ENCODE measurements around the gene DIO3. TPM values are rescaled to one million over a fixed set of nuclear protein-coding genes. Genes with fewer than 3 reads are reported as not detected.
"Not testable (repeated sequence)": the region's sequence is repeated elsewhere in the genome, so short reads cannot be mapped to it uniquely, and the experiment has no call there.

Gene DIO3
- polyA plus RNA-seq, 2 donors: 0.20 to 0.64 TPM

GRCh38 chr14:101550202-101550912 lies 10.9 kb upstream of the DIO3 start:
- H3K4me3 ChIP-seq (ENCODE audit: low read depth in 1 of 2, low read length in 2 of 2); H3K4me1 ChIP-seq (ENCODE audit: control insufficient read depth in 2 of 2, insufficient read depth in 2 of 2, low read length in 1 of 2); H3K27ac ChIP-seq (ENCODE audit: low read depth in 2 of 2, low read length in 1 of 2); H3K9me3 ChIP-seq (ENCODE audit: control insufficient read depth in 2 of 2, insufficient read depth in 1 of 2, low read depth in 1 of 2, low read length in 1 of 2); H3K27me3 ChIP-seq (ENCODE audit: control insufficient read depth in 1 of 2, insufficient read depth in 2 of 2, low read length in 2 of 2); H3K36me3 ChIP-seq (ENCODE audit: control insufficient read depth in 2 of 2, insufficient read depth in 2 of 2, low read length in 1 of 2): not testable (repeated sequence)
- 84 to 91% methylated on average over 5 of the region's 5 CpGs for WGBS, 2 donors

DNA sequence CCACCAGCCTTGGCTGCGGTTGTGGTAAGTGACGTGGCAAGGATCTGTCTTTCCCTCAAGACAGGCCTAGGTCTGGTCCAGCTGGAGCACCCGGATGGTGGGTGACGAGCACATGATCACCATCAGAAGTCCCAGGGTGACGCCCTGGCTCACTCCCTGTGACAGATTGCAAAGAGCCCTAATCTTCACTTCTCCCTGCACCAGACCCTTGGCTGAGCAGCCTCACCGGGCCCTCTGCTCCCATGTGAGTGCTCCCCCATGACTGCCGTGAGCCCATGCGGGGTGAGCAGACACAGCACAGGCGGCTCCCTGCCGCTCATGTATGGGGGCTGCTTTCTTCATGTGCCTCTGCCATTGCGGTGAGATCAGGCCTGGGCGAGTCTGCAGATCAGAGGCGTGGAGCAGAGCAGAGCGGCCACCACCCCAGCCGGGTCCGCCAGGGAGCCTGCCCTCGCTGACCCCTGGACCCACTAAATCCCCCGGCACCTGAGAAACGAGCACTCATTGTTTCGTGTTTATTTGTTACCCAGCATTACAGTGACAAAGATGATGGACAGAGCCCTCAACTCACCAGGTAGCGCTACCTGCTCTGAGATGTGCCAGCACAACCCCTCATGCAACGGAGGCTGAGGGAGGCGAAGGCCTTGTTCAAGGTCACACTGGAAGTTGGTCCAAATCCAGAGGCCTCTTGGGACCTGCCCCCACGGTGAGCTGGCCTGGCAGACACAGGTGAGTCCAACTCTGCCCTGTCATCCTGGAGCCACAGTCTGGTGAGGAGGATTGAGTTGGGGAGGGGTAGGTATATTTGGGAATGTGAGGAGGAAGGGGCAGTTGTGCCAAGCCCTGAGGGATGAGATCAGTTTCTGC lies 9.3 kb upstream of the DIO3 start:
- H3K27me3 ChIP-seq (ENCODE audit: control insufficient read depth in 1 of 2, insufficient read depth in 2 of 2, low read length in 2 of 2): no peaks in the 10 kb centered on the region
- WGBS, 2 donors: 78 to 82% methylated on average over 24 of the region's 24 CpGs
- H3K4me3 ChIP-seq (ENCODE audit: low read depth in 1 of 2, low read length in 2 of 2): no peak overlapping the region
- H3K9me3 ChIP-seq (ENCODE audit: control insufficient read depth in 2 of 2, insufficient read depth in 1 of 2, low read depth in 1 of 2, low read length in 1 of 2): peaks cover 0 to 2% of the 10 kb centered on the region in 2 donors
- H3K27ac ChIP-seq (ENCODE audit: low read depth in 2 of 2, low read length in 1 of 2): no peak overlapping the region
- no peaks in the 10 kb centered on the region for H3K36me3 ChIP-seq (ENCODE audit: control insufficient read depth in 2 of 2, insufficient read depth in 2 of 2, low read length in 1 of 2)
- H3K4me1 ChIP-seq (ENCODE audit: control insufficient read depth in 2 of 2, insufficient read depth in 2 of 2, low read length in 1 of 2): peaks cover 0 to 8% of the 10 kb centered on the region in 2 donors

DNA sequence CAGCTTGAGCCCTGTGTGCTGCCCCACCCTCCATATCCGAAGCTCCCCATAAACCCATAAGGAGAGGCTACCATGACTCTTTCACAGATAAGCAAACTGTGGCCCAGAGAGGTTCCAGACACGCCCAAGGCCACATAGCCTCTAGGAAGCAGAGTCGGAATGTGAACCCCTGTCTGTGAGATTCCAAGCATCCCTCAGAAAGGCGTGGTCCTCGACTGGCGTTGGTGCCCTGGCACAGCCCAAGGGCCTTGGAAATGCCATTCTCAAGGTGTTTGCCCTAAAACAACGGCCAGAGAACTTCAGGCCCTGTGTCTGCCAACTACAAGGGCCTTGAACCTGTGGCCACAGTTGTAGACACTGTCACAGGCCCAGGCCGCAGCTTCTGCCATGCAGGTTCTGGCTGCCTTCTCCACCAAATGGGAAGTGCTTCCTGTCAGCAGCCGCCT lies 8.5 kb upstream of the DIO3 start:
- 54 to 68% methylated on average over 9 of the region's 9 CpGs for WGBS, 2 donors
- Histone ChIP-seq H3K36me3 (ENCODE audit: control insufficient read depth in 2 of 2, insufficient read depth in 2 of 2, low read length in 1 of 2) (no peaks in the 10 kb centered on the region), H3K4me3 (ENCODE audit: low read depth in 1 of 2, low read length in 2 of 2) (no peak overlapping the region), H3K27me3 (ENCODE audit: control insufficient read depth in 1 of 2, insufficient read depth in 2 of 2, low read length in 2 of 2) (peaks cover 0 to under 1% of the 10 kb centered on the region in 2 donors), H3K9me3 (ENCODE audit: control insufficient read depth in 2 of 2, insufficient read depth in 1 of 2, low read depth in 1 of 2, low read length in 1 of 2) (peaks cover 0 to 2% of the 10 kb centered on the region in 2 donors), H3K4me1 (ENCODE audit: control insufficient read depth in 2 of 2, insufficient read depth in 2 of 2, low read length in 1 of 2) (peaks cover 0 to 14% of the 10 kb centered on the region in 2 donors), H3K27ac (ENCODE audit: low read depth in 2 of 2, low read length in 1 of 2) (no peak overlapping the region)

DNA sequence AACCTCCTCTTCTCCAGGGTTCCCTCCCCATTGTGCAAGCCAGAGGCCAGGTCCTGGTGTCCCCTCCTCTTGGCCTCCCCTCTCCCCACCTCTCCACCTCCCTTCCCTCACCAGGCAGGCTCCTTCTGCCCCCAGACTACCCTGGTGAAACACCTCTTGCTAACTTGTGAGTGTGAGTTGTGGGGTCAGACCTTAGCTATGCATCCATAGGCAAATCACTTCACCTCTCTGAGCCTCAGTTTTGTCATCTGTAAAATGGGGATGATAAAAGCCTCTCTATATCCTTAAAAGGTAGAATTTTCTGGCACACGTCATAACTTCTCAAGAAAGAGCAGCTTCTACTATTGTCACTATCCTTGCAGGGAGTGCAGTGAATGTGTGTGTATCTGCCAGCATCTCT lies 7.9 kb upstream of the DIO3 start:
- no peak overlapping the region for H3K4me3 ChIP-seq (ENCODE audit: low read depth in 1 of 2, low read length in 2 of 2)
- H3K9me3 ChIP-seq (ENCODE audit: control insufficient read depth in 2 of 2, insufficient read depth in 1 of 2, low read depth in 1 of 2, low read length in 1 of 2): peaks cover 0 to 2% of the 10 kb centered on the region in 2 donors
- WGBS, 2 donors: 69 to 77% methylated on average over 1 of the region's 1 CpG
- peaks cover 0 to 6% of the 10 kb centered on the region in 2 donors for H3K27me3 ChIP-seq (ENCODE audit: control insufficient read depth in 1 of 2, insufficient read depth in 2 of 2, low read length in 2 of 2)
- H3K36me3 ChIP-seq (ENCODE audit: control insufficient read depth in 2 of 2, insufficient read depth in 2 of 2, low read length in 1 of 2): no peaks in the 10 kb centered on the region
- H3K27ac ChIP-seq (ENCODE audit: low read depth in 2 of 2, low read length in 1 of 2): no peak overlapping the region
- H3K4me1 ChIP-seq (ENCODE audit: control insufficient read depth in 2 of 2, insufficient read depth in 2 of 2, low read length in 1 of 2): peaks cover 0 to 14% of the 10 kb centered on the region in 2 donors

GRCh38 chr14:101553931-101554330 lies 7.4 kb upstream of the DIO3 start:
- H3K27ac ChIP-seq (ENCODE audit: low read depth in 2 of 2, low read length in 1 of 2): no peak overlapping the region
- WGBS, 2 donors: 68 to 78% methylated on average over 6 of the region's 6 CpGs

DNA sequence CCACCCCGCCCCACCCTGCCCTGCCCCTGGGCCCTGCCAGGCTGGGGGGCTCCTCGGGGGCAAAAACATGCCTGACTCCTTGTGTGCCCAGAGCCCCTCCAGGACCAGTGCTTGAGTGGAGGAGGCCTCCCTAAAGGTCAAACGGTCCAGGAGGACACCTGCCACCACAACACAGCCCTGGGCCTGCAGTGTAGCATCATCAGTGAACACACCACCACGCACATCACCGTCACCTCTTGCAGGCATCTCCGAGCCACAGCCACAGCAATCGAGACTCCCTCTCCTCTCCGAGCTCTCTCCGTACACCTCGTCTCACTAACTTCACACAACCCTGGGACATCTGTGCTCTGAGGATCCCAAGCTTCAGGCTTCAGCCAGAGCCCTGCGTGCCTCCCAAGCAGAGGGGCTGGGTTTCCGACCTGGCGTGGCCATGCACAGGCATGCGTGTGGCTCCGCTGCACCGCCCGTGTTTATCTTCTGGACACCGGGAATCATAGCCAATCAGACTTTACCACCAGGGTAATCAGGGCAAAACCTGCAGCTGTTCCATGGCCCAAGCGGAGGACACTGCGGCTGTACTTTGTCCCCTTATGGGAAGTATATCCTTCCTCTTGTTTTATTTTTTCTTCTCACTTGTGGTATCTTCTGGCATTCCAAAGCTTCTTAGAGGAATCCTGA lies 6.2 kb upstream of the DIO3 start:
- H3K27me3 ChIP-seq (ENCODE audit: control insufficient read depth in 1 of 2, insufficient read depth in 2 of 2, low read length in 2 of 2): peaks cover 0 to 12% of the 10 kb centered on the region in 2 donors
- 54 to 62% methylated on average over 20 of the region's 20 CpGs for WGBS, 2 donors
- no peak overlapping the region for H3K27ac ChIP-seq (ENCODE audit: low read depth in 2 of 2, low read length in 1 of 2)

More at GRCh38 chr14:101553931-101554330, 7.4 kb upstream of the DIO3 start:
- Histone ChIP-seq H3K27me3 (ENCODE audit: control insufficient read depth in 1 of 2, insufficient read depth in 2 of 2, low read length in 2 of 2) (peaks cover 0 to 6% of the 10 kb centered on the region in 2 donors), H3K4me3 (ENCODE audit: low read depth in 1 of 2, low read length in 2 of 2) (no peak overlapping the region), H3K4me1 (ENCODE audit: control insufficient read depth in 2 of 2, insufficient read depth in 2 of 2, low read length in 1 of 2) (peaks cover 0 to 14% of the 10 kb centered on the region in 2 donors), H3K36me3 (ENCODE audit: control insufficient read depth in 2 of 2, insufficient read depth in 2 of 2, low read length in 1 of 2) (no peaks in the 10 kb centered on the region), H3K9me3 (ENCODE audit: control insufficient read depth in 2 of 2, insufficient read depth in 1 of 2, low read depth in 1 of 2, low read length in 1 of 2) (peaks cover 0 to 2% of the 10 kb centered on the region in 2 donors)

GRCh38 chr14:101555669-101556043 lies 5.6 kb upstream of the DIO3 start:
- not testable (repeated sequence) for H3K4me3 ChIP-seq (ENCODE audit: low read depth in 1 of 2, low read length in 2 of 2); H3K27ac ChIP-seq (ENCODE audit: low read depth in 2 of 2, low read length in 1 of 2); H3K36me3 ChIP-seq (ENCODE audit: control insufficient read depth in 2 of 2, insufficient read depth in 2 of 2, low read length in 1 of 2); H3K9me3 ChIP-seq (ENCODE audit: control insufficient read depth in 2 of 2, insufficient read depth in 1 of 2, low read depth in 1 of 2, low read length in 1 of 2)
- peaks cover 0 to 12% of the 10 kb centered on the region in 2 donors for H3K27me3 ChIP-seq (ENCODE audit: control insufficient read depth in 1 of 2, insufficient read depth in 2 of 2, low read length in 2 of 2)
- 64 to 88% methylated on average over 5 of the region's 5 CpGs for WGBS, 2 donors
- peaks cover 0 to 14% of the 10 kb centered on the region in 2 donors for H3K4me1 ChIP-seq (ENCODE audit: control insufficient read depth in 2 of 2, insufficient read depth in 2 of 2, low read length in 1 of 2)

More for the DNA sequence above, 6.2 kb upstream of the DIO3 start:
- Histone ChIP-seq H3K4me3 (ENCODE audit: low read depth in 1 of 2, low read length in 2 of 2) (no peak overlapping the region), H3K36me3 (ENCODE audit: control insufficient read depth in 2 of 2, insufficient read depth in 2 of 2, low read length in 1 of 2) (no peaks in the 10 kb centered on the region), H3K4me1 (ENCODE audit: control insufficient read depth in 2 of 2, insufficient read depth in 2 of 2, low read length in 1 of 2) (peaks cover 0 to 14% of the 10 kb centered on the region in 2 donors), H3K9me3 (ENCODE audit: control insufficient read depth in 2 of 2, insufficient read depth in 1 of 2, low read depth in 1 of 2, low read length in 1 of 2) (peaks cover 0 to 2% of the 10 kb centered on the region in 2 donors)

DNA sequence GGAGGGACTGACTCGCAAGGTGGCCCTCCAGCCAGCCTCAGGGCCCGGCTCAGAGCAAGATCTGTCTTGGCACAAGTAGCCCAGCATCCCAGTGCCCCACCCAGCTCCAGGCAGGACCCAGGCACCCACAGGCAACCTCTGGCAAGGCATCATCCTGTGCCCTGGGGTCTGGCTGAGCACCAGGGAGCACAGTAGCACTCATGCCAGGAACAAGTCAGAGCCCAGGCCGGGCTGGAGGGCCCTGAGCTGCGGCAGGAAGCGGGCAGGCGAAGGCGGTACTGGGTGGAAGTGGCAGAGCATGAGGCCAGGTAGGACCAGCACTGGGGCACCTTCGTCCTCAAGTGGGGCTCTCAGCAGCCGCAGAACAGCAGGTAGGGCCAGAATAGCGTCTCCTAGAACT lies 5.2 kb upstream of the DIO3 start:
- Histone ChIP-seq H3K27ac (ENCODE audit: low read depth in 2 of 2, low read length in 1 of 2) (no peak overlapping the region), H3K4me1 (ENCODE audit: control insufficient read depth in 2 of 2, insufficient read depth in 2 of 2, low read length in 1 of 2) (peaks cover 0 to 14% of the 10 kb centered on the region in 2 donors), H3K9me3 (ENCODE audit: control insufficient read depth in 2 of 2, insufficient read depth in 1 of 2, low read depth in 1 of 2, low read length in 1 of 2) (peaks cover 2 to 4% of the 10 kb centered on the region in 2 donors), H3K36me3 (ENCODE audit: control insufficient read depth in 2 of 2, insufficient read depth in 2 of 2, low read length in 1 of 2) (no peaks in the 10 kb centered on the region), H3K27me3 (ENCODE audit: control insufficient read depth in 1 of 2, insufficient read depth in 2 of 2, low read length in 2 of 2) (peaks cover 0 to 12% of the 10 kb centered on the region in 2 donors), H3K4me3 (ENCODE audit: low read depth in 1 of 2, low read length in 2 of 2) (no peak overlapping the region)
- 54 to 66% methylated on average over 10 of the region's 10 CpGs for WGBS, 2 donors

GRCh38 chr14:101556566-101557320 lies 4.6 kb upstream of the DIO3 start:
- peaks cover 0 to 17% of the 10 kb centered on the region in 2 donors for H3K4me1 ChIP-seq (ENCODE audit: control insufficient read depth in 2 of 2, insufficient read depth in 2 of 2, low read length in 1 of 2)
- H3K36me3 ChIP-seq (ENCODE audit: control insufficient read depth in 2 of 2, insufficient read depth in 2 of 2, low read length in 1 of 2): no peaks in the 10 kb centered on the region
- WGBS, 2 donors: 44 to 55% methylated on average over 13 of the region's 13 CpGs
- no peak overlapping the region for H3K4me3 ChIP-seq (ENCODE audit: low read depth in 1 of 2, low read length in 2 of 2)
- no peak overlapping the region for H3K27ac ChIP-seq (ENCODE audit: low read depth in 2 of 2, low read length in 1 of 2)
- H3K9me3 ChIP-seq (ENCODE audit: control insufficient read depth in 2 of 2, insufficient read depth in 1 of 2, low read depth in 1 of 2, low read length in 1 of 2): peaks cover 7 to 9% of the 10 kb centered on the region in 2 donors
- peaks cover under 1 to 14% of the 10 kb centered on the region in 2 donors for H3K27me3 ChIP-seq (ENCODE audit: control insufficient read depth in 1 of 2, insufficient read depth in 2 of 2, low read length in 2 of 2)
